Measurements from ENCODE around the gene MAPK13.

- no peak for TF ChIP-seq CTCF (IDR thresholded peaks at IDR 0.05; ENCODE audit: low read length)
- no peak for TF ChIP-seq EZH2 (optimal IDR thresholded peaks at IDR 0.05; ENCODE audit: low read depth, low read length)
These were observed 28.6 kb upstream of the MAPK13 start for GRCh38 chr6:36101691-36102090.
